Activated CD8-positive, alpha-beta T cell treated with anti-CD3 and anti-CD28 coated beads for 36 hours (primary cell): ENCODE measurements around the gene SMIM33. TPM values are rescaled to one million over a fixed set of nuclear protein-coding genes. Genes with fewer than 3 reads are reported as not detected.

Experiments used
- ATAC-seq: fragments of 200-7000 bp; cut with Tn5 transposase; one replicate; pipeline ENCODE4 v1.10.0; 2021; ENCODE audit warnings: mild to moderate bottlenecking, moderate library complexity
- CTCF ChIA-PET: fragments of 350-600 bp; sonication (Branson Sonifier 250); formaldehyde crosslinking; loops from one replicate; lab custom pipeline; 2021; ENCODE audit warnings: antibody characterized with exemption; lab: Charles Lee
- POLR2A ChIA-PET: fragments of 350-600 bp; sonication (Branson Sonifier 250); formaldehyde crosslinking; loops from one replicate; lab custom pipeline; 2021; ENCODE audit warnings: antibody characterized with exemption; lab: Charles Lee
- DNase-seq: peaks from one replicate; pipeline ENCODE4 v3.0.0-alpha.2; 2020
- H3K27ac Mint-ChIP-seq: one replicate; pipeline ENCODE4 v1.8.0; 2021; ENCODE audit warnings: mild to moderate bottlenecking, mixed read lengths
- H3K27me3 Mint-ChIP-seq: one replicate; pipeline ENCODE4 v1.8.0; 2021; ENCODE audit warnings: mixed read lengths
- H3K36me3 Mint-ChIP-seq: one replicate; pipeline ENCODE4 v1.8.0; 2021; ENCODE audit warnings: low read depth, mixed read lengths
- H3K4me1 Mint-ChIP-seq: one replicate; pipeline ENCODE4 v1.8.0; 2021; ENCODE audit warnings: low read depth, mixed read lengths
- H3K4me3 Mint-ChIP-seq: one replicate; pipeline ENCODE4 v1.8.0; 2021; ENCODE audit warnings: mild to moderate bottlenecking, moderate library complexity, mixed read lengths
- H3K9me3 Mint-ChIP-seq: one replicate; pipeline ENCODE4 v1.8.0; 2021; ENCODE audit warnings: mixed read lengths
- intact Hi-C: fragments of 100-400 bp; cut with micrococcal nuclease; formaldehyde crosslinking; loops from one replicate; pipeline ENCODE4 v1.10.0; 2022
- total RNA-seq, 2 experiments: library from RNA; stranded (reverse); gene quantifications; one replicate each; pipeline ENCODE4 v1.2.3, GENCODE V29; 2021
- TF ChIP-seq, protein P1 (sequence below): fragments of 200-600 bp; IDR thresholded peaks from one replicate; pipeline ENCODE4 v1.8.0; 2022; ENCODE audit warnings: antibody characterized with exemption, mild to moderate bottlenecking

Gene SMIM33
- total RNA-seq, 2 experiments from 2014 or later = 0.16 TPM; not detected in 1

DNA sequence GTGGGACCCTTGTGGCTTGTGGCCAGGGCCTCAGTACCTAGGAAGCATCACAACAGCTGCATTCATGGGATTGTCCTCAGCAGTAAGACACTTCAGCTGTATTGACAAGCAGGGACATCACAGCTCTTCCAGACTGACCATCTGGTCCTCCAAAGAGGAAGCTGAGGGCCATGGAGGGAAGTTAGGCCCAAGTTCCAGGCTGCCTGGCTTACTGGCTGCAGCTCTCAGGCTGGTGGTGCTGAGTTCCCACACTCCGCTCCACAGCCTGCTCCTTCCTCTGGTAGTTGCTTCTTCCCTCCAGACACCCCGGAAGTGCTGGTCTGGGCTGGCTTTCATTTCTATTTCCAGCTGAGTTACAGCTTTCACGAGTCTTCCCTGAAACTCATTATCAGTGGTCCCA lies 17.5 kb downstream of the SMIM33 start:
- Mint-ChIP-seq H3K36me3 (no peaks in the 10 kb centered on the region), H3K9me3 (no peaks in the 10 kb centered on the region), H3K27me3 (no peaks in the 10 kb centered on the region), H3K27ac (peak overlapping the region; percentile 25), H3K4me1 (peaks cover 16% of the 10 kb centered on the region), H3K4me3 (no peak overlapping the region)
- intact Hi-C loops = no loop called here
- no peak for ATAC-seq
- TF ChIP-seq, protein P1, sequence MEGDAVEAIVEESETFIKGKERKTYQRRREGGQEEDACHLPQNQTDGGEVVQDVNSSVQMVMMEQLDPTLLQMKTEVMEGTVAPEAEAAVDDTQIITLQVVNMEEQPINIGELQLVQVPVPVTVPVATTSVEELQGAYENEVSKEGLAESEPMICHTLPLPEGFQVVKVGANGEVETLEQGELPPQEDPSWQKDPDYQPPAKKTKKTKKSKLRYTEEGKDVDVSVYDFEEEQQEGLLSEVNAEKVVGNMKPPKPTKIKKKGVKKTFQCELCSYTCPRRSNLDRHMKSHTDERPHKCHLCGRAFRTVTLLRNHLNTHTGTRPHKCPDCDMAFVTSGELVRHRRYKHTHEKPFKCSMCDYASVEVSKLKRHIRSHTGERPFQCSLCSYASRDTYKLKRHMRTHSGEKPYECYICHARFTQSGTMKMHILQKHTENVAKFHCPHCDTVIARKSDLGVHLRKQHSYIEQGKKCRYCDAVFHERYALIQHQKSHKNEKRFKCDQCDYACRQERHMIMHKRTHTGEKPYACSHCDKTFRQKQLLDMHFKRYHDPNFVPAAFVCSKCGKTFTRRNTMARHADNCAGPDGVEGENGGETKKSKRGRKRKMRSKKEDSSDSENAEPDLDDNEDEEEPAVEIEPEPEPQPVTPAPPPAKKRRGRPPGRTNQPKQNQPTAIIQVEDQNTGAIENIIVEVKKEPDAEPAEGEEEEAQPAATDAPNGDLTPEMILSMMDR = no peak
- POLR2A ChIA-PET = no interaction called here
- CTCF ChIA-PET = interaction anchor here (3.0 kb wide), 1 partner anchor 66 kb away, joined by 11 read pairs; no protein-coding TSS in a partner anchor
- DNase-seq = no peak

DNA sequence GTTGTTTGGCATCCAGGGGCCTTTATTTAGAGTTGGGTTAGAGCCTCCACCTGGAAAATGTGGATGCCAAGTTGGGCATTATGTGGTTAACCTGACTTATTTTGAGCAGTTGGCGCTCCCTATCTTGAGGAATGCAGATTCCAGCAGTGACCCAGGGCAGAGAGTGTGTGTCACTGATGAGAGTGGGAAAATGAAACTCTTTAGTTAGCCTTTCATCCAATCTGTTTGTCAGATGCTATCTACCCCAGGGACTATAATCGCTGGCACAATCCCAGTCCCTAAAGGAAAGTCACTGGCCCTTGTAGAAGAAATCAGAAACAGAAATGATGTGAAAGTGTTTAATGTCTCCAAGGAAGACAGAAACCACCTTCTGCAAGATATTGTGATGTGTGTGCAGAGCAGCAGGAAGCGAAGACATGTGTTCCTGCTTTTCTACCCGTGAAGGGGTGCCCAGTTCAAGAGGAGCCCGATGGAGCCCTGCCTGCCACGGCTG lies 21.9 kb downstream of the SMIM33 start:
- ChIA-PET CTCF (interaction anchor here (1.3 kb wide), 1 partner anchor 19 kb away, joined by 5 read pairs; no protein-coding TSS in a partner anchor), POLR2A (interaction anchor here (0.7 kb wide), 1 partner anchor 25 kb away, joined by 3 read pairs; no protein-coding TSS in a partner anchor)
- H3K9me3 Mint-ChIP-seq = no peaks in the 10 kb centered on the region
- intact Hi-C loops = no loop called here
- no peak overlapping the region for H3K4me3 Mint-ChIP-seq
- DNase-seq (no peak), ATAC-seq (no peak)
- TF ChIP-seq, protein P1 = no peak
- H3K4me1 Mint-ChIP-seq = peaks cover 24% of the 10 kb centered on the region
- H3K27ac Mint-ChIP-seq = no peak overlapping the region
- H3K36me3 Mint-ChIP-seq = no peaks in the 10 kb centered on the region
- no peaks in the 10 kb centered on the region for H3K27me3 Mint-ChIP-seq

DNA sequence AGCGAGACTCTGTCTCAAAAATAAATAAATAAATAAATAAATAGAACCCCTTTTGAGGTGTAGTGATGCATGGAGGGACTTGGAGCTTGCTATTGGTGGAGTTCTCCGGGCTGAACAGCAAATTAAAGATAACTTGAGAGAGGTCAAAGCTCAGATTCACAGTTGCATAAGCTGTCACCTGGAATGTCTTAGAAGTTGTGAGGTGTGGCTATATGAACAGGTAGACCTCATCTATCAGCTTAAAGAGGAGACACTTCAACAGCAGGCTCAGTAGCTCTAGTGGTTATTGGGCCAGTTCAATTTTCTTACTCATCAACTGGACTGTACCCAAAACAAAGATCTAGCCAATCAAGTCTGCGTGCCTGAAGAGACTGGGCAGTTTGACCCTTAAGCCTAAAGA lies 23.5 kb downstream of the SMIM33 start:
- peaks cover 17% of the 10 kb centered on the region for H3K4me1 Mint-ChIP-seq
- no peak overlapping the region for H3K27ac Mint-ChIP-seq
- POLR2A ChIA-PET = interaction anchor here (0.7 to 3.4 kb wide), 5 partner anchors 12 to 208 kb away, joined by 3 to 14 read pairs (median 3); partner anchors contain the start of gene STING1
- H3K4me3 Mint-ChIP-seq = no peak overlapping the region
- TF ChIP-seq, protein P1 = no peak
- CTCF ChIA-PET = interaction anchor here (1.2 to 1.9 kb wide), 5 partner anchors 18 to 72 kb away, joined by 3 to 7 read pairs (median 3); no protein-coding TSS in a partner anchor
- ATAC-seq = no peak
- no peaks in the 10 kb centered on the region for H3K27me3 Mint-ChIP-seq
- H3K36me3 Mint-ChIP-seq = no peaks in the 10 kb centered on the region
- no peaks in the 10 kb centered on the region for H3K9me3 Mint-ChIP-seq
- intact Hi-C loops = no loop called here
- DNase-seq = no peak

DNA sequence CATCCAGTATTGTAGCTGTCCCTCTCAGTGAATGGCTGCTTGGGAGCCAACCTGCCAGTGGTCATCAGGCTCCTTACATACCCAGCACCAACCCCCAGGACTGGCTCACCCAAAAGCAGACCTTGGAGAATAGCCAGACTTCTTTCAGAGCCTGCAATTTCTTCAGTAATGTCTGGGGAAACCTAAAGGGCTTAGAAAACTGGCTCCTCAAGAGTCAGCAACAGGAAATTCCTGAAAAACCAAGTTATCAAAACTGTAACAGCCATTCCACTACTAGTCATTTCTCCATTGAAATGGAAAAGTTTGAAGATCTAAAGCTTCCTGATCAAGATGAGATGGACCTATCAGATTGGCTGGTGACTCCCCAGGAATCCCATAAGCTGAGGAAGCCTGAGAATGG lies 24.0 kb downstream of the SMIM33 start:
- DNase-seq (no peak), ATAC-seq (no peak)
- POLR2A ChIA-PET = interaction anchor here (0.7 to 3.4 kb wide), 5 partner anchors 13 to 209 kb away, joined by 3 to 14 read pairs (median 3); partner anchors contain the start of gene STING1
- CTCF ChIA-PET = interaction anchor here (1.3 to 1.9 kb wide), 4 partner anchors 18 to 72 kb away, joined by 3 to 7 read pairs (median 4); no protein-coding TSS in a partner anchor
- Mint-ChIP-seq H3K4me3 (no peak overlapping the region), H3K4me1 (peaks cover 17% of the 10 kb centered on the region), H3K9me3 (no peaks in the 10 kb centered on the region), H3K27me3 (no peaks in the 10 kb centered on the region), H3K36me3 (no peaks in the 10 kb centered on the region), H3K27ac (no peak overlapping the region)
- TF ChIP-seq, protein P1 = no peak
- intact Hi-C loops = no loop called here
